Adrenal gland (tissue), 5 donors: ENCODE data around the gene RTP4.

Experiments
- CTCF ChIP-seq, 6 experiments: fragments of 450-650 bp in 4 of 6; fragments of 200-600 bp in 2 of 6; sonication (generic) in 1 of 6; IDR thresholded peaks; 1 replicate in 5 of 6; 2 replicates in 1 of 6; pipeline versions ENCODE4 v1.5.1 to v1.8.0; 2016 to 2021; ENCODE audit warnings: antibody characterized with exemption in 6 of 6, mild to moderate bottlenecking in 2 of 6, moderate library complexity in 1 of 6
- POLR2A ChIP-seq, 2 donors: fragments of 450-650 bp; IDR thresholded peaks; one replicate each; pipeline ENCODE4 v1.6.1; 2017; ENCODE audit warnings: antibody characterized with exemption in 2 of 2, mild to moderate bottlenecking in 2 of 2, moderate library complexity in 1 of 2
- donor health status: DM: no; HTN: no; CAD: no.

DNA sequence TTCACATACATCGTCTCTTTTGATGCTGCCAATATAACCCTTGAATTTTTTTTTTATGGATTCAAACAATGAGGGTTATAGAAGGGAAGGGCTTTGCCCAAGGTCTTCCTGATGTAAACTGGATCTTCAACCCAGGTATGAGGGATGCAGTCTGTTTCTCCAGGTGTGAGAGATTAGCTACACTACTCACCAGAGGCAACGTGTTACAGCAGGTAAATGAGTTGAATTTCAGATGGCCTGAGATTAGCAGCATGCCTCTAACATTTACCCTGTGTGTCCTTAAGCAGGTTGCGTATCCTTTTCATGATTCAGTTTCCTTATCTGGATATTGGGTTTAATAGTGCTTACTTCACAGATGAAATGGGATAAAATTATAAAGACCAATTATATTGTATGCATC lies 1.9 kb downstream of the RTP4 start:
- TF ChIP-seq CTCF (IDR thresholded peaks at IDR 0.05), result no peak
- TF ChIP-seq POLR2A (IDR thresholded peaks at IDR 0.05), result no peak
